ENCODE results near the gene BCL2L2.
"Not testable (repeated sequence)": the region's sequence is repeated elsewhere in the genome, so short reads cannot be mapped to it uniquely, and the experiment has no call there.

The BCL2L2 gene

GRCh38 chr14:23324993-23325392 is 18.4 kb downstream of the BCL2L2 start:
- FAIRE-seq (no peak), DNase-seq (ENCODE audit: insufficient read length, low spot score) (no peak)
- no peak for TF ChIP-seq POLR2A (IDR thresholded peaks at IDR 0.05; ENCODE audit: low read depth, low read length)

- DNase-seq (ENCODE audit: insufficient read length, low spot score); FAIRE-seq: not testable (repeated sequence)
Observed at GRCh38 chr14:23325746-23326145, 19.1 kb downstream of the BCL2L2 start.

GRCh38 chr14:23326491-23327332 is 20.1 kb downstream of the BCL2L2 start:
- DNase-seq (ENCODE audit: insufficient read length, low spot score): no peak
- TF ChIP-seq POLR2A (IDR thresholded peaks at IDR 0.05; ENCODE audit: low read depth, low read length): no peak
- FAIRE-seq: no peak

GRCh38 chr14:23327947-23328744 is 21.5 kb downstream of the BCL2L2 start:
- FAIRE-seq (peak; percentile 38), DNase-seq (ENCODE audit: insufficient read length, low spot score) (peak; percentile 37)
- TF ChIP-seq POLR2A (IDR thresholded peaks at IDR 0.05; ENCODE audit: low read depth, low read length): no peak

GRCh38 chr14:23335623-23336022 is 29.0 kb downstream of the BCL2L2 start:
- FAIRE-seq (no peak), DNase-seq (ENCODE audit: insufficient read length, low spot score) (no peak)
- TF ChIP-seq POLR2A (IDR thresholded peaks at IDR 0.05; ENCODE audit: low read depth, low read length): no peak

GRCh38 chr14:23339506-23340268 is 33.1 kb downstream of the BCL2L2 start:
- DNase-seq (ENCODE audit: insufficient read length, low spot score) (no peak), FAIRE-seq (no peak)
- TF ChIP-seq POLR2A (IDR thresholded peaks at IDR 0.05; ENCODE audit: low read depth, low read length): no peak

GRCh38 chr14:23344481-23344880 is 37.8 kb downstream of the BCL2L2 start:
- no peak for FAIRE-seq
- DNase-seq (ENCODE audit: insufficient read length, low spot score): no peak
- TF ChIP-seq POLR2A (IDR thresholded peaks at IDR 0.05; ENCODE audit: low read depth, low read length): no peak

GRCh38 chr14:23345987-23346692 is 39.5 kb downstream of the BCL2L2 start:
- DNase-seq (ENCODE audit: insufficient read length, low spot score): no peak
- no peak for TF ChIP-seq POLR2A (IDR thresholded peaks at IDR 0.05; ENCODE audit: low read depth, low read length)
- no peak for FAIRE-seq

- TF ChIP-seq POLR2A (IDR thresholded peaks at IDR 0.05; ENCODE audit: low read depth, low read length): no peak
- DNase-seq (ENCODE audit: insufficient read length, low spot score) (no peak), FAIRE-seq (no peak)
Observed at GRCh38 chr14:23346693-23347405, 40.2 kb downstream of the BCL2L2 start.

GRCh38 chr14:23347406-23348296 is 41.0 kb downstream of the BCL2L2 start:
- no peak for DNase-seq (ENCODE audit: insufficient read length, low spot score)
- TF ChIP-seq POLR2A (IDR thresholded peaks at IDR 0.05; ENCODE audit: low read depth, low read length): no peak
- no peak for FAIRE-seq

GRCh38 chr14:23348297-23348655 is 41.6 kb downstream of the BCL2L2 start:
- no peak for TF ChIP-seq POLR2A (IDR thresholded peaks at IDR 0.05; ENCODE audit: low read depth, low read length)
- no peak for FAIRE-seq
- no peak for DNase-seq (ENCODE audit: insufficient read length, low spot score)

Data from H54 (cell line).